SK-N-MC (cell line): ENCODE data around the gene CARS1.

Experiments
- EZH2 ChIP-seq: fragments of 200-600 bp; sonication (generic); IDR thresholded peaks from one replicate; pipeline ENCODE4 v1.6.1; 2017; ENCODE audit warnings: antibody characterized with exemption
- FOXP2 ChIP-seq: optimal IDR thresholded peaks from 2 replicates; pipeline ENCODE3; 2011; ENCODE audit warnings: mild to moderate bottlenecking, moderate library complexity; ENCODE audit not compliant: insufficient read depth; ENCODE audit errors: extremely low read length, control extremely low read depth

GRCh38 chr11:2994336-2994730 lies 62.9 kb downstream of the CARS1 start:
- TF ChIP-seq EZH2: no peak
- TF ChIP-seq FOXP2: no peak
